Suprapubic skin (tissue), 4 donors: Measurements from ENCODE around the gene SNX8. TPM values are rescaled to one million over a fixed set of nuclear protein-coding genes. Genes with fewer than 3 reads are reported as not detected.

Experiments used
- DNase-seq, 2 donors: peaks; one replicate each; pipeline ENCODE4 v3.0.0-alpha.2; 2019; ENCODE audit warnings: low spot score in 2 of 2
- H3K27ac ChIP-seq: fragments of 200-600 bp; sonication (generic); one replicate; pipeline ENCODE4 v1.5.1; 2019
- H3K27me3 ChIP-seq: fragments of 200-600 bp; sonication (generic); one replicate; pipeline ENCODE4 v1.5.1; 2019
- H3K36me3 ChIP-seq: fragments of 200-600 bp; sonication (generic); one replicate; pipeline ENCODE4 v1.5.1; 2019
- H3K4me1 ChIP-seq: fragments of 200-600 bp; sonication (generic); one replicate; pipeline ENCODE4 v1.5.1; 2019
- H3K4me3 ChIP-seq: fragments of 200-600 bp; sonication (generic); one replicate; pipeline ENCODE4 v1.5.1; 2019; ENCODE audit warnings: mild to moderate bottlenecking
- H3K9me3 ChIP-seq: fragments of 200-600 bp; sonication (generic); one replicate; pipeline ENCODE4 v1.5.1; 2019
- EP300 ChIP-seq: sonication (generic); formaldehyde crosslinking; IDR thresholded peaks from one replicate; pipeline ENCODE4 v1.6.1; 2017; ENCODE audit warnings: antibody characterized with exemption
- POLR2A ChIP-seq, 2 donors: fragments of 450-650 bp; IDR thresholded peaks; one replicate each; pipeline ENCODE4 v1.6.1; 2017; ENCODE audit warnings: antibody characterized with exemption in 2 of 2, mild to moderate bottlenecking in 2 of 2, moderate library complexity in 2 of 2
- POLR2AphosphoS5 ChIP-seq, 3 donors: sonication (generic); formaldehyde crosslinking; IDR thresholded peaks; one replicate each; pipeline ENCODE4 v1.6.1; 2017; ENCODE audit warnings: antibody characterized with exemption in 3 of 3
- WGBS: methylation state at CpG from one replicate; pipeline ENCODE4 v1.1.5; 2018; 5-methylcytosine and 5-hydroxymethylcytosine counted together
- total RNA-seq, 4 donors: library from RNA; depleted of rRNA; stranded (reverse); fragments of >200 nt; gene quantifications; one replicate each; pipeline ENCODE4 v1.1.0, GENCODE V29; 2016
- TF ChIP-seq, protein P1 (sequence below), 2 donors: fragments of 200-600 bp in 1 of 2; fragments of 450-650 bp in 1 of 2; sonication (generic) in 1 of 2; IDR thresholded peaks; one replicate each; pipeline ENCODE4 v1.5.1; 2016 to 2019; ENCODE audit warnings: antibody characterized with exemption in 2 of 2, mild to moderate bottlenecking in 1 of 2, moderate library complexity in 1 of 2

The SNX8 gene
- total RNA-seq, 4 donors from 2014 or later = 13.7 to 35.1 (median 19.3) TPM

DNA sequence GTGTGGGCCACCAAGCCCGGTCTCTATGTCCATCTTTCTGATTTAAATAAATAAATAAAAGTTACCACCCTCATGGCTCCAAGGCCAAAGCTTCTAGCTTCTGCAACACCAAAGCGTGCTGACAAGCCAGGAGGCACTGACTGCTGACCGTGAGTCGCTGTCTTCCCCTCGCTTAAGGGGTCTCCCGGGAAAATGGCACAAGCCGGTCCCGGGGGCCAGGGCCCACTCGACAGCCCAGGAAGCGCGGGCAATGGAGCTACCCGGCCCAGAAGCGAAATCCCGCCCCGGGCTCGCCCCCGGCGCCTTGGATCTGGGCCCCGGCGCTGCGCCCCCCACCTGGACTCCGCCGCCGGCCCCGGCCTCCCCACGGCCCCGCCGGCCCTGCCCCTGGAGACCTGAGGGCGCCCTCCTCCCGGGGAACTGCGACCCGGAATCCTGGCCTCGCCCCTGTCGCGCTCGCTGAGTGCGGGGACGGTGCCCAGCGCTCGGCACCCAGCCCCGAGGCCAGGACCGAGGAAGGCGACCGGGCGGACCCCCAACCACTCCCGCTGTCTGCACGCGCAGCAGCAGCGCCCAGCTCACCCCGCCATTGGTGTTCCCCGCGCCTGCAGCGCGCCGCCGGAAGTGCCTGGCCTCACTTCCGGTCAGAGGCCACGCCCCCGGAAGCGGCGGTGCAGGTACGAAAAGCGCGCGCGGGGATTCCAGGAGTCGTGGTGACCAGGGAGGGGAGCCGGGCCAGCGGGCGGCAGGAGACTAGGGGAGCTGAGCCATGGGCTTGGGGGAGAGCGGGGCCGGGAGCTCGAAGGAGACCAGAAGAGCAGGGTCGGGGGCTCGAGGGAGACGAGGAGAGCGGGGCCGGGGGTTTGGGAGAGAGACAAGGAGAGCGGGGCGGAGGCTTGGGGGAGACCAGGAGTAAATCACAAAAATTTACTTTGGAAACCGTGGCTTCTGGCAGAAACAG lies 72.4 kb downstream of the SNX8 start, which contains the start of the genes MRM2 and NUDT1:
TSS of gene MRM2 (minus strand) at position 626 of the 961 bp plus-strand sequence. CDS start at position 590, 36 bp downstream.
TSS of gene NUDT1 (plus strand) at position 647 of the 961 bp plus-strand sequence. CDS start 2,349 bp downstream, outside the sequence.
- peak within 1 kb of the TSS; percentile 97 for H3K4me3 ChIP-seq
- 3% methylated on average over 16 of the region's 81 CpGs for WGBS
- H3K27me3 ChIP-seq = no peaks in the 10 kb centered on the region
- H3K9me3 ChIP-seq = no peaks in the 10 kb centered on the region
- DNase-seq = peak; percentile 89
- H3K27ac ChIP-seq = peak within 1 kb of the TSS; percentile 66
- peak in 1 of 2 donors; percentile 56 for TF ChIP-seq POLR2A (IDR thresholded peaks at IDR 0.05)
- no peak for TF ChIP-seq EP300
- TF ChIP-seq POLR2AphosphoS5 (IDR thresholded peaks at IDR 0.05) = peak in 2 of 3 donors; percentile 13 to 40
- TF ChIP-seq, protein P1, sequence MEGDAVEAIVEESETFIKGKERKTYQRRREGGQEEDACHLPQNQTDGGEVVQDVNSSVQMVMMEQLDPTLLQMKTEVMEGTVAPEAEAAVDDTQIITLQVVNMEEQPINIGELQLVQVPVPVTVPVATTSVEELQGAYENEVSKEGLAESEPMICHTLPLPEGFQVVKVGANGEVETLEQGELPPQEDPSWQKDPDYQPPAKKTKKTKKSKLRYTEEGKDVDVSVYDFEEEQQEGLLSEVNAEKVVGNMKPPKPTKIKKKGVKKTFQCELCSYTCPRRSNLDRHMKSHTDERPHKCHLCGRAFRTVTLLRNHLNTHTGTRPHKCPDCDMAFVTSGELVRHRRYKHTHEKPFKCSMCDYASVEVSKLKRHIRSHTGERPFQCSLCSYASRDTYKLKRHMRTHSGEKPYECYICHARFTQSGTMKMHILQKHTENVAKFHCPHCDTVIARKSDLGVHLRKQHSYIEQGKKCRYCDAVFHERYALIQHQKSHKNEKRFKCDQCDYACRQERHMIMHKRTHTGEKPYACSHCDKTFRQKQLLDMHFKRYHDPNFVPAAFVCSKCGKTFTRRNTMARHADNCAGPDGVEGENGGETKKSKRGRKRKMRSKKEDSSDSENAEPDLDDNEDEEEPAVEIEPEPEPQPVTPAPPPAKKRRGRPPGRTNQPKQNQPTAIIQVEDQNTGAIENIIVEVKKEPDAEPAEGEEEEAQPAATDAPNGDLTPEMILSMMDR (IDR thresholded peaks at IDR 0.05) = no peak
- peaks cover 28% of the 10 kb centered on the region for H3K4me1 ChIP-seq
- H3K36me3 ChIP-seq = peaks cover 24% of the 10 kb centered on the region

DNA sequence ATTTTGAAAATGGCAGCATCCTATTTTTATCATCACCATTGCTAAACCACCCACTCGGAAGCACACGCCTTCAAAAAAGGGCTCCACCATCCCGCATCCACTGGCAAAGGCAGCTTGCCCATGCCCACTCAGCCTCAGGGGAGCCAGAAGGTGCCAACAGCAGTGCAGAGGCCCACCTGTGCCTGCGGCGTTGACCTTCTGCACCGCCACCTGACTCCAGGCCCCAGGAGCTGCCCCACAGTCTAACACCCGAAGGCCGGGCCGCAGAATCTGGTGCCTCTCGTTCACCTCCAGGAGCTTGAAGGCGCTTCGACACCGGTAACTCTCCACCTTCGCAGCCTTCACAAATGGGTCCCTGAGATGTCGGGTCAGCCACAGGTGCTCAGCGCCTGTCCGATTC lies 75.0 kb downstream of the SNX8 start:
- H3K9me3 ChIP-seq = no peaks in the 10 kb centered on the region
- no peak overlapping the region for H3K27ac ChIP-seq
- TF ChIP-seq POLR2A (IDR thresholded peaks at IDR 0.05) = no peak
- no peak for TF ChIP-seq POLR2AphosphoS5 (IDR thresholded peaks at IDR 0.05)
- TF ChIP-seq EP300 = no peak
- TF ChIP-seq, protein P1 (IDR thresholded peaks at IDR 0.05) = no peak
- H3K4me1 ChIP-seq = peaks cover 32% of the 10 kb centered on the region
- WGBS = 80% methylated on average over 6 of the region's 17 CpGs
- H3K4me3 ChIP-seq = no peak overlapping the region
- H3K27me3 ChIP-seq = no peaks in the 10 kb centered on the region
- H3K36me3 ChIP-seq = peaks cover 40% of the 10 kb centered on the region
- DNase-seq = no peak

DNA sequence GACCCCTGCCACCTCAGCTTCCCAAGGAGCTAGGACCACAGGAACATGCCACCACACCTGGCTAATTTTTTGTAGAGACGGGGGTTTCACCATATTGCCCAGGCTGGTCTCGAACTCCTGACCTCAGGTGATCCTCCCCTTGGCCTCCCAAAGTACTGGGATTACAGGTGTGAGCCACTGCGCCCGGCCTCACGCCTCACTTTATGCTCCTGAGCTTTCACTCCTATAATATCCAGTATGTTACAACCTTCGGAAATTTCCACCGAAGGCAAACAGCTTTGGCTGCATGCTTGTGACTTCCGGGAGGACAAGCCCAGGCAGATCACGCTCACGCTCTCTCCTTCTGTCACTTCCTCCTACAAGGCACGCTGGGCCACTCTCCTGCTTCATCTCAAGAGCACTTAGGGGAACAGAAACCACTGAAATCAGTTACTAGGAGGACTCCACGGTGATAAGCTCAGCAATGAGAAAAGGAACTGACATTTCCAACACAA lies 77.1 kb downstream of the SNX8 start:
- Histone ChIP-seq H3K4me1 (peaks cover 28% of the 10 kb centered on the region), H3K27ac (peak overlapping the region; percentile 74), H3K27me3 (no peaks in the 10 kb centered on the region), H3K9me3 (no peaks in the 10 kb centered on the region), H3K4me3 (no peak overlapping the region), H3K36me3 (peaks cover 40% of the 10 kb centered on the region)
- DNase-seq = no peak
- TF ChIP-seq POLR2AphosphoS5 (IDR thresholded peaks at IDR 0.05) (no peak), POLR2A (IDR thresholded peaks at IDR 0.05) (no peak), EP300 (no peak)
- TF ChIP-seq, protein P1 (IDR thresholded peaks at IDR 0.05) = no peak
- WGBS = 60% methylated on average over 12 of the region's 12 CpGs

DNA sequence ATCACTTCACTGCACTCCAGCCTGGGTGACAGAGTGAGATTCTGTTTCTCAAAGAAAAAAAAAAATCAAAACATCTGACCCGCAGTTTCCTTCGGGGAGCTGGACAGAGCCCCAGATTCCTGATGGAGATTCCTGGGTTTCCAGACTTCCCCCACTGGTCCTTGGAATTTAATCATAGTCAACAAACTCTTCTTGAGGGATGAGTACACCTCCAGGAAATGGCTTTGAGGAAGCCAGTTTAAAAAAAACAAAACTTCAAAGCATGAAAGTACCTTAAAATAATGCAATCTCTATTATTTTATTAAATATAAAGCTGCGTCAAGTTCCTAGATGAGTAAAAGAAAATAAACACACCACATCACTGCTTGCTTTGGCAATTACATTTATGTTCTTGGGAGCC lies 80.3 kb downstream of the SNX8 start:
- Histone ChIP-seq H3K4me1 (peaks cover 29% of the 10 kb centered on the region), H3K36me3 (peaks cover 31% of the 10 kb centered on the region), H3K27me3 (no peaks in the 10 kb centered on the region), H3K9me3 (no peaks in the 10 kb centered on the region), H3K27ac (no peak overlapping the region), H3K4me3 (no peak overlapping the region)
- no peak for TF ChIP-seq EP300
- TF ChIP-seq POLR2A (IDR thresholded peaks at IDR 0.05) = no peak
- TF ChIP-seq, protein P1 (IDR thresholded peaks at IDR 0.05) = no peak
- no peak for TF ChIP-seq POLR2AphosphoS5 (IDR thresholded peaks at IDR 0.05)
- DNase-seq = no peak
- WGBS = 69% methylated on average over 3 of the region's 3 CpGs
